HG02763 (cell line): Measurements from ENCODE around the gene SLC66A1.

Experiments used
- ATAC-seq: cut with Tn5 transposase; IDR thresholded peaks from one replicate; pipeline ENCODE4 v1.9.1; 2021; ENCODE audit warnings: mild to moderate bottlenecking, moderate library complexity; ENCODE audit not compliant: unreplicated experiment

The SLC66A1 gene

DNA sequence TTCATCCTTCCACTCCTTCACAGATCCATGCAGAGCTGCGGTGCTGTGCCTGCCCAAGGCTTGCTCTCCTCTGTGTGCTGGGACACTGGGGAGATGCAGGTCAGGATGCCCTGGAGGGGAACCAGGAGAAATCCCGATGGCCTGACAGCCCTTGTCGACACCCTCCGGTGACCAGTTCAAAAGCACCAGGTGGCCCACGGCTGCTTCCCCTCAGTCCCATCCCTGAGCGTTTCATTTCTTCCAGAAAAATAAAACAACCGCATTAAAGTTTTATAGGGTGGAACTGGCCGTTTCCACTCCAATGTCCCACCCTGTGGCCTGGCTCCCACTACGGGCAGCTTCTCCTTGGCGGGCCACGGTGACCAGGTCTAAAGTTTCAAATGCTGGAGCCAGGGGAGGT is 48.3 kb downstream of the SLC66A1 start:
- ATAC-seq: no peak

DNA sequence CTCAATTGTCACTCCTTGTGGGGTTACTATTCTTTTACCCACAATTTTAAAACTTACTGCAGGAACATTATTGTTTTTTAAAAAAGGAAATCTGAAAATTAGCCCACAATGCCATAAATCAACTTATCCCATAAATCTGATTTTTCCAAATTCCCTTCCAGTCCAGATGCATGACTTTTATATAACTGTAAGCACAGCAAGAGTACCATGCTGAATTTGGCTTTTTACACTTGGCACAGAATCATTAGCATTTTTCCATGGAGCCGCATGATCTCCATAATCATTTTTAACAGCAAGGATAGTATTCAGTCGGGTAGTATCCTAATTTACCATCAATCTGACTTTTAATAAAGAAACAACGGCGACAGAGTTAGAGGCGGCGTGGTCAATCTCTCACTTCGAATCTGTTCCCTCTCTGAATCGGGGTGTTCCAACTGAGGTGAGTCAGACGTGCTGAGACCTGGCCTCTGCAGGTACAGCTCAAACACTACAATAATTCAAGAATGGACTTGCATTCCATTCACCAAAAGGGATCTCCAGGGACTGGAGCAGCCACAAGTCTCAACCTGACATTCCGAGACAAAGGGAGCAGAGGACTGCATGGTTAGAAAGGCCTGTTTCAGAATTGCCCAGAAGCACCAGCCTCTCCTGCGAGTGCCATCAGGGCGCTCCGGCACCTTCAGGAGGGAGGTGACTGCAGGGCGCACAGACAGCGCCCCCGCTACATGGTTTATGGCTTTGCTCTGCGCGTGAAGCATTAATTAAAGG is 48.9 kb downstream of the SLC66A1 start:
- no peak for ATAC-seq

DNA sequence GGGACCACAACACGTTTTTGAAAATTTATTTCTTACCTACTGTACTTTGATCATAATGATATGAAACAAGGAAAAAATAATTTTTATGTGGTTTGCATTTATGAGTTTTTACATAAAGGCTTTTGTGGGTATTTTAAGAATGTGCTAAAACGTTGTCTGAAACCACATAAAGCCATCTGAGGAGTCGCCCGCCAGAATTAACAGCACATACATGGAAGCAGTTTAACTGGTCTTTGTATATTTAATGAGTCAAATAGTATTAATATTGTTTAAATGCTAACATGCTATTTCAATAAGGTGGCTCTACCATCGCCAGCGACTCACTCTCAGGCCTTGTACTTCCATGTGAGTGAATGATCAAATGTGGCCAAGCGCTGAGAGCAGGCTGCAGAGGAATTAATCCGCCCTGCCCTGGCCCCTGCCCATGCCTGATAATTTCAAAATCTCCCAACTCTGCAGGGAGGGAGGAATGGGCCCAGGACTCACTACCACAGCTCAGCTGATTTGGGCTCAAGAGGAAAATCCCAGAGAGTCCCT is 49.6 kb downstream of the SLC66A1 start:
- no peak for ATAC-seq

DNA sequence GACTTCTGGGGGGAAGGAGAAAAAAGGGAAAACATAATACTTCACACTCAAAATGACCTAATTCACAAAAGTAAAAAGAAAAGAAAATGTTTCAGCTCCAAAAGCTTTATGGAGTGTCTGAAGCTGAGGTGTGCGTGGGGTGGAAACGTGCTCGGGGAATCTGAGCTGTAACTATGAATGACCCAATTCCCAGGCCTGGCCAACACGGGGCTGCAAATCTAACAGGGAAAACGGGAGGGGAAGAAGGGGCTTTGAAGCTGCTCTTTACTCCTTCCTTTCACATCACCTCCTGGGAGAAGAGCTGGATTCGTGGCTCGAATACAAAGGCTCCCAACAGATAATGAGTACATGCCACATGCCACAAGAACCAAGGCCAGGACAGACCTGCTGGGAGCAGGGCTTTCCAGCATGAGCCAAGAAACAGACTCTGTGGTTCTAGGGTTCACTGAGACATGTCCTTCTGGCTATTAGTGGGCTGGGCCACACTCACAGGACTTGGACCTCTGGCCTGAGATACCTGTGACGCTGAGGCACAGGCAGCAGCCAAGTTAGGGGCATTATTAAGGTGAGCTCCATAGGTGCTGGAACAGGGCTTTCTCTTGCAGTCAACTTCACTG is 51.5 kb downstream of the SLC66A1 start:
- ATAC-seq: no peak

DNA sequence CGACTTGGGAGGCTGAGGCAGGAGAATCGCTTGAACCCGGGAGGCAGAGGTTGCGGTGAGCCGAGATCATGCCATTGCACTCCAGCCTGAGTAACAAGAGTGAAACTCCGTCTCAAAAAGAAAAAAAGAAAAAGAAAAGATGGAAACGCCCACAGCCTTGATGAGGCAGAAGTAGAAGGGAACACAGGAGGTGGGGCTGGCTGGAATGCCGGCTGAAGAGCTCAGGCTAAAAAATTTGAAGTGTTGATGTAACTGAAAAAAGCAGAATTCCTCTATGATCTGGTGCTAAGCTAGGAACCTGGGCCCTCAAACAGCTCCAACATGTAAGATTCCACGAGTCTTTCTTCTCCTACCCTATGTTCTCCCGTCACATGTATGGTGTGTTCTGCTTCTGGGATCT is 53.6 kb downstream of the SLC66A1 start:
- ATAC-seq: no peak

DNA sequence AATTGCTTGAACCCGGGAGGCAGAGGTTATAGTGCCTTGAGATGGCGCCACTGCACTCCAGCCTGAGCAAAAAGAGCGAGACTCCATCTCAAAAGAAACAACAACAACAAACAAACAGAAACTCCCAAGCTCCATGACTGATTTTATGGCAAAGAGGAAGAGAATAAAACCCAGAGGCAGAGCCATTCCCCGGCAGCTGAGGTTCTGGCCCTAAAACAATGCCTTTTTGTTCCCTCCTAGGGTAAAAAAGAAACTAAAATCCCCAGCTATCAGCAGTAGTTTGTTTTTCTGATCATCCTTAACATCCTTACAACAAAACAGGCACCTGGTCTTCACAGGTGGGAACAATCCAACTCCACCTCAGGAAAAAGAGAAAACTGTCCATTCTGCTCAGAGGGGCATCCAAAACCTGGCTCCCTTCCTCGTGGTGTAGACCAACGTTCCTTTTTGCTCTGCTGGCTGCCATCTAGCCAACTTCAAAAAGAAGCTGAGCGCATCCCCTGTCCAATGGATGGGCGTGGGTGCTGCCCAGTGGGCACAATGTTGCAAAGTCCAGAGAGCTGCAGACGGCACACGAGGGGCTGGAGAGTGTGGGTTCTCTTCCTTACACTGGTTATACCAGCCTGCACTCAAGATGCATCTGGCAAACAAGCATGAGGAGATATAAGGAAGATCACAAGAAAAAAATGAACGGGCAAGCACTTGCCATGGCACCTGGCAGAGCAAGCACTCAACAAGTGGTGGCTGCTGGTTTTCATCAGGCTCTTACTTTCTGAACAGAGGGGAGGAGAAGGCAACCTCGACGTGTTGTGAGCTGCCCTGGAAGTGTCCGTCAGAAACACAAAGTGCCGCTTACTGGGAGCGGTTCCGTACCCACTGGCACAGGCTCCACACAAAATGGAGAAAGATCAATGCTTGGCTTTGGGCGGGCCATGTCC is 54.7 kb downstream of the SLC66A1 start:
- ATAC-seq: no peak

DNA sequence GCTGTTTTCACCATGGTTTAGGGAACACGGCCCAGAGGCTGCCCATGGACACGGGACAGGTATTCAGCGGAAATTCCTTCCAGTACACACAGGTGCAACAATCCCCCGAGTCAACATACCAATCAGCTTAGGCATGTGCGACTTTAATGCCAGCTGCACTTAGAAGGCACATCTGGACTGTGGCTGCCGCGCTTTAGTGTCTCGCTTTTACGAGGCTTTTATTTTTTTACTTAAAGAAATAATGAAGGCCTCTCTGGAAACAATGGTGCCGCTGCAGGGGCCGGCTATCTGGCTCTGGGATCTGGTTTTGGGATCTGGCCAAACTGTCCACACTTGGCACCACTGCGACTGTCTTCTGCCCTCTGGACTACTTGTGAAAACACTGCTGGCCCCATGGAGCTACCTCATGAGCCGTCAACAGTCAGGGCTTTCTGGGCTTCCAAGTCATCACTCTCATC is 55.5 kb downstream of the SLC66A1 start:
- no peak for ATAC-seq

DNA sequence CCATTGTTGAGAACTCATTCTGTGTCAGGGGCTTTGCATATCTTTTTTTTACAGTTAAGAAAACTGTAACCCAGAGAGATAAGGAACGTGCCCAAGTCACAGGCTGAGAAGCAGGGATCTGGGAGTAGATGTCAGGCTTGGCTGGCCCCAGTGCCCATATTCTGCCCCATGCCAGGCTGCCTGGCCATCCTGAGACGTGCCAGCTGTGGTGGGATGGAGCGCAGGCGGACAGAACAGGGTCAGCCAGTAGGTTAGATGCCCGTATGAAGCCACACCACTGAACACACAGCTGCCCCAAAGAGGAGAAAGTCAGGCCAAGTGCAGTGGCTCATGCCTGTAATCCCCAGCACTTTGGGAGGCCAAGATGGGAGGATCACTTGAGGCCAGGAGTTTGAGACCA is 55.9 kb downstream of the SLC66A1 start:
- no peak for ATAC-seq

DNA sequence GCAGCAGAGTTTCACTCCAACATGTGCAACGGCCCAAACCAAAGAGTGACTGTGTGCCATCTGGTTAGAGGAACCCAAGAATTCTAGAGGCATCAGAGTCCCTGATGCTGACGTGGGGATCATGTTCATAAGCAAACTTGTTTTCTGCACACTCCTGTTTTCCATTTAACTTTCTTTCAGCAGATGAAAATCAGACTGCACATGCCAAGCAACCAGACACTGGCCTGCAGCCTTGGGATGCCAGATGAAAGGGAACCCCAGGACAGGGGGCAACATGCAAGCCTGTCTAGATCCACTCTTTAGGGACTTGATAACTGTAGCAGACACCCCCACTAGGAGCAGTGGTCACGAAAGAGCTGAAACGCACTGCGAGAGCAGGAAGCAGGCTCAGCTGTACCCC is 56.8 kb downstream of the SLC66A1 start:
- ATAC-seq: no peak

DNA sequence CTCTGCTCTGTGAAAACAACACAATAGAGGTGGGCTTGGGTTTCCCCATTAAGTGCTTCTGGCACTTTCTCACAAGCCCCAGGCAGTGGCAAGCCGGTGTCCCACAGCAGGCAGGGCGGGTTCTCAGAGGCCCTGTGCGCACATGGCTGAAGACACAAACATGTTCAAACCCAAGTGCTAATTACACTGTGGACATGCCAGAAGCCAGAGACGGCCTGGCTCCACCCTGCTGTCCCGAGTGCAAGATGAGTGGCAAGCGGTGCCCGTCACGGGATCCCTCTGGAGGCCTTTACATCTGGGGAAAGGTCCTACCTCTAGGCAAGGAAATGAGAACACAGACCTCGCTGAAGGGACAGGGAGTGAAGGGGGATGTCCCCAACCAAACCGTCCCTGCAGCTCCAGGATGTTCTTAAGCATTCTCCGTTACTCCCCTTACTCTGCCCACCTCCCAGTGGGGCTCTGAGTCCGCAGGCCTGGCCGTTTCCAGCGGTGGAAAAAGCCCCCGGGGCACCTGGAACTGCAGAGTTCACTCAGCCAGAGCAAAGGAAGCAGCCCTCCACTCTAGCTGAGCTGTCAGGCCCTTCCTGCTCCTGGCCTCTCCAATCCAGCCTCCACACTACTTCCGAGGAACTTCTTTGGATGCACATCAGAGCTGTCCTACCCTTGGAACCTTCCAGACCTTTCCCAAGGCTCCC is 57.4 kb downstream of the SLC66A1 start:
- no peak for ATAC-seq

DNA sequence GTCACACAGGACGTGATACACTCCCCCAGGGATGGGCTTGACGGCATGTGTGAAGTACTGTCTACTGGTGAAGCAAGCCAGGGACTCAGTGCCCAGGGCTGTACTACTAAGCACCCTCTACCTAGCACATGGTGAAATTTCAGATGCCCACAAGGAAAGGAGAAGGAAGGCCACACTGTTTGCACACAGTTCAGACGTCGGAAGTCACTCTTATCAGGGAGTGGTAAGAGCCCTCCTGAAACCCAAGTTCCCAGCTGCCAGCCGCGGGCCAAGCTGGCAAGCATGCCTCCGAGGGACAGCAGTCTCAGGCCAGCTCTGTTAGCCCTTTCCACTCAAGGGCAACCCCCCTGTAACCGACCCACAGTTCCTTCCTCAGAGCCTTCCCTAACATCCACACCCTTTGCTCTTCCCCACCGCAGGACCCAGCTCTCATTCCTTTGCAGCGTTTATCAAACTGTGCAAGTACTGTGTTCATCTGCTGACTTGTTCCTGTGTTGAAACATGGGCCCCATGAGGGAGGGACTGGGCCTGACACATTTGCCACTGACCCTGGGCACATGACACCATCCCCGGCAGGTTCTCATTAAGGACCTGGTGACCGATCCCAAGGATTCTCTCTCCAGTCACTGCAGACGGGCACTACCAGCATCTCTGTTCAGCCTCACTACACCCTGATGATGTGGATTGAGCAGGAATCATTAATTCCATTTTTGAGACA is 58.5 kb downstream of the SLC66A1 start:
- ATAC-seq: no peak

DNA sequence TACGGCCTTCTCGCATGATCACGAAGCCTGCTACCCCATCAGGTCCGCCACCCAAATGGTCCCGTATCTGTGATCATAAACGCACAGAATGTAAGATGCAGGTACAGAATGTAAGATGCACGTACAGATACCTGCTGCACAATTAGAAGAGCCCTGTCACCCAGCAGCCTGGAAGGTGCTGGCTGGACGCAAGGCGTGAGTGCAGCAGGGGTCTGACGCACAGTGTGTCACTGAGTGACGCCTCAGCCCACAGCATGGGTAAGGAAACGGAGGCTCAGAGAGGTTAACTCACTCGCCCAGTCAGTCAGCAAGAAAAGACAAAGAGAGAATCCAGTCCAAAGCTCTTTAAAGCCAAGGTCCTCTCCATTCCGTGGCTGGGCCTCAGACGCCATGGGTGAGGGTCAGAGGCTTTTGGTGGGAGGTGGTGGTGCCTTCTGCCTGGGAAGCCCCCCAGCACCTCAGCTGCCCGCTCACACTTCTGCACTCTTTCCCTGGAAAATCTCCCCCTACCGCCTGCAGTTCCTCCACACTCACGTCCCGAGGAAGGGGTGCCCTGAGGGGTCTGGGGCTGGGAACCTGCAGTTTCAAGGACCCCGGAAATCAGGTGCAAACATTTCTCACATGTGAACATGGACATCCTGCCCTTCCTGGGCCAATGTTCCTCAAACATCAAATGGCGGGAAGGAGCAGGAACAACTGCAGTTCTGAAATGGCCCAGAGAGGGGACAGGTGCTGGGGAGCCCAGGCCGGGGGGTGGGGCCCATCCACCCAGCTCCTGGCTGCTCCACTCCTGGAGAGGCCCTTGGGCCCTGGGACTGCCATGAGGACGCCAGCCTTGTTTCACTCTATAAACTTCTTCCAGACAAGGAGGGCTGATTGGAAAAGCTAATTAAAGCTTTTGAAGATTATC is 59.4 kb downstream of the SLC66A1 start:
- ATAC-seq: no peak

DNA sequence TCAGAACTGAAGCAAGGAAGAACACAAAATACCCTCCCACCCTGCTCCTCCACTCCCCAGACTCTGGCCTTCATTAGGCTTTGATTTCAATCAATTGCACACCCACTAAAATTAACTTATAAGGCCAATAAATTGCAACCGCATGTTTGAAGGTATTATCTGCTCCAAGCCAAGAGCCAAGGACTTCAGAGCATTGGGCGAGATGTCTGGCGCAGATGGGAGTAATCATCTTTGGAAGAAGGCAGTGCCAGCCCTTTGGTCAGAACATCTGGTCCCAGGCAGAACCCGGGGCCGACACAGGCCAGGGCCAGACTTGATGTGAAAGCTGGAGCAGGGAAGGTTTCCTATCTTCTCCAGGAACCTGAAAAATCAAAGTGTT is 60.0 kb downstream of the SLC66A1 start:
- no peak for ATAC-seq

DNA sequence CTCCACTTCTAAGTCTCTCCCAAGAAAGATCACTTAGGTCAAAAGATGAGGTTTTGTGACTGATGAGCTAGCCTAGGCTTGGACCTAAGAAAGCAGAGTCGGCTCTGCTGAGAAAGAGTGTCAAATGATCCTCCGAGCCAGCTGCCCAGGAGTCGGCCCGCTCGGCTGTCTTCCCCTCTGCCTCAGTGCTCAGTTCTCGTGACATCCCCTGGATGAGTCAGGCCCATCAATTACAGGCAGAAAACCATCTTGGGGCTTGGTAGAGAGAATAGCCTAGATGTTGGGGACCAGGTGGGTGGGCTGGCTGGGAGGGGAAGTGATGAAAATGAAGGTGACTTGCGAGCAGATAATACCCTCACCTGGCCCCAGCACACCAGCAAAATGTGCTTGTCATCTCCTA is 60.5 kb downstream of the SLC66A1 start:
- no peak for ATAC-seq

DNA sequence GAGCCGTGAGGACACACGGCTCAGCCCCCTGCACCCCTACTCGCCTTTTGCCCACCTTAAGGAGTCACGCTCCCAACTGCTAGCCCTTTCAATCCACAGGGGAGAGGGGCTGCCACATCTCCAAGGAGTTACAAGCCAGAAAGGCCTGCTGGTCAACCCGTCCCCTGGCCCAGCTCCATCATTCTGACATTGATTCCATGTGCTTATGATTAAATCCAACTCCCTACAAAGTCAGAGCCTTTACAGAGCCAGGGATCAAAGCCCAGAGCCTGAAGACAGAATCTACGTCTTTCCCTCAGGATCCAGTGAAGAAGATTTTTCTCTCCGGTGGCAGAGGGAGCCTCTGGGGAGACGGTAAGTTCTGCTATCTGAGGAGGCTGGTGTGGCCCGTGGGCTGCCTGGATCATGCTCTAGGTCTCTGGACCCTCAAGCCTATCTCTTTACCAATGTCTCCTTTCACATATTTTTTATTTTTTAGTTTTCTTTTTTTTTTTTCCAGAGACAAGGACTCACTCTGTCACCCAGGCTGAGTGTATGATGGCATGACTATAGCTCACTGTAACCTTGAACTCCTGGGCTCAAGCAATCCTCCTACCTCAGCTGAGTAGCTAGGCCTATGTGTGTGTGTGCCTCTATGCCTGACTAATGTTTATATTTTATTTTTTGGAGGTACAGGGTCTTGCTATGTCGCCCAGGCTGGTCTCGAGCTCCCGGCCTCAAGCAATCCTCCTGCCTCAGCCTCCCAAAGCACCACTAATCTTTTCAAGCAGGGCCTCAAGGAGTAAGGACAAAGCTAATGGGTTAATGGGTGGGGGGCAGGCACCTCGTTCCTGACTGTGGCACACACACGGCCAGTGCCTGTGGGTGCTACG is 61.3 kb downstream of the SLC66A1 start:
- ATAC-seq: no peak

DNA sequence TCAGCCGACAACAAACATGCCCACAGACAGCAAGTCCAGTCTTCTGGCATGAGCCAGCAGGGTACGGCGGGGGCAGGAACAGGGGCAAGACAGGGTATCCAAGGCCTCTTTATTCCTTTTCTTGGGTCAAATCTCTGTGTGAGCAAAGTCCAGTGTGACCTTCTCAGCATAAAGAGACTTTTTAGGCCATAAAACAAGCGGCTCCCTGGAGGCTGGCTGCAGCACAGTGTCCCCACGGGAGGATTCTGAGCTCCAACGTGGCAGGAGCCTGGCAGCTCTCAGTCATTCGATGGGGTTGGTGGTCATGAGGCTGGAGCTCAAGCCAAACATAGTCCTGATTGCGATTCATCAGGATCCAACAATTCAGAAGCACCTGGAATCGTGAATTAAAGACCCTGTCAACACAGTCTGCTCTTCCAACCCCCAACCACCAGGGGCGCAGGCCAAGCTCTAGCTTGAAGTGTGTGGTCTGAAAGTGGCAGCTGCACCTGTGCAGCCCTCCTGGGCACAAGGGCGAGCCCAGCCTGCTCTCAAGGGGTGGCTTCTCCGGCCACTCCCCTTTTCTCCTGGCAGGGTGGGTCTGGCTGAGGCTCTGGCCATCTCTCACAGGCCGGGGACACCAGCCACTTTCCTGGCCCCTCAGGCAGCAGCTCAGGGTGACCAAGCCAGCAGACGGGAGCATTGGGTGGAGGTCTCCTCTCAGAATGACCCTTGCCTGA is 62.1 kb downstream of the SLC66A1 start:
- no peak for ATAC-seq

DNA sequence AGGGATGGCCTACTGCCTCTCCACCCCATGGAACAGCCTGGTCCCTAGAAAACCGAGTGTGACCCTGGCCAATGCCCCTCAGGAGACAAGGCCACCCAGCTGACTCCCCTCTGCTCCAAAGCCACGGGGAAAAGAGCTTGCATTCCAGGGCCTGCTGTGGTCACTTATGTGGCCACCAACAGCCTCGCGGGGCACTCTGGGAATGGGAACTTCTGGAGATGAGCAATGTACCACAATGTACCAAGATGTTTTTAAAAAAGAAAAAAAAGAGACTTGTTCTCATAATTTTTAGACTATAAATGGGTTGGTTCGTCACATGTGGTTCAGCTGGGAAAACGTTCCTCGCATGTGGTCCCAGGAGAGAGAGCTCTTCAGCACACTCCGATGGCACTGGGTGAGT is 62.8 kb downstream of the SLC66A1 start:
- no peak for ATAC-seq
